ENCODE results near the gene TP53I13.

- TF ChIP-seq CTCF (conservative IDR thresholded peaks at IDR 0.05; ENCODE audit: low read depth, low read length) (no peak), POLR2A (IDR thresholded peaks at IDR 0.05; ENCODE audit: low read depth, low read length) (no peak), BHLHE40 (IDR thresholded peaks at IDR 0.05; ENCODE audit: low read depth, low read length) (no peak), USF2 (IDR thresholded peaks at IDR 0.05; ENCODE audit: low read depth, low read length) (no peak)
Observed at GRCh38 chr17:29569245-29569950, 897 bp downstream of the TP53I13 start.

Data from IMR-90 (cell line).